Psoas muscle (tissue), 8 donors: ENCODE measurements around the gene ACOXL. TPM values are rescaled to one million over a fixed set of nuclear protein-coding genes. Genes with fewer than 3 reads are reported as not detected.

ENCODE experiments used
- ATAC-seq, 4 donors: fragments of 200-7000 bp; cut with Tn5 transposase; one replicate each; pipeline ENCODE4 v1.9.1; 2020; ENCODE audit warnings: moderate library complexity in 3 of 4, mild to moderate bottlenecking in 2 of 4
- DNase-seq, 2 donors: peaks; one replicate each; pipeline ENCODE4 v3.0.0-alpha.2; 2020
- H3K27ac ChIP-seq: fragments of 200-600 bp; one replicate; pipeline ENCODE4 v1.8.0; 2022
- H3K27me3 ChIP-seq, 3 donors: fragments of 200-600 bp in 1 of 3; one replicate each; pipeline versions ENCODE4 v1.6.1 to v1.8.0; 2013 to 2022; ENCODE audit warnings: low read length in 2 of 3, mild to moderate bottlenecking in 2 of 3, moderate library complexity in 1 of 3; ENCODE audit not compliant: insufficient read depth in 3 of 3
- H3K36me3 ChIP-seq, 2 donors: fragments of 200-600 bp in 1 of 2; one replicate each; pipeline versions ENCODE4 v1.6.1 to v1.8.0; 2013 to 2022; ENCODE audit warnings: low read depth in 1 of 2, mild to moderate bottlenecking in 1 of 2, moderate library complexity in 1 of 2; ENCODE audit not compliant: insufficient read depth in 1 of 2
- H3K4me1 ChIP-seq: fragments of 200-600 bp; one replicate; pipeline ENCODE4 v1.8.0; 2022
- H3K4me3 ChIP-seq: fragments of 200-600 bp; one replicate; pipeline ENCODE4 v1.8.0; 2022; ENCODE audit warnings: mild to moderate bottlenecking
- H3K9me3 ChIP-seq: fragments of 200-600 bp; one replicate; pipeline ENCODE4 v1.8.0; 2022
- WGBS, 3 donors: extraction: QIAGEN DNeasy Blood & Tissue Kit; methylation state at CpG; one replicate each; pipeline versions ENCODE4 v1.1.6 to v1.1.7; 2013; 5-methylcytosine and 5-hydroxymethylcytosine counted together
- intact Hi-C, 2 donors: fragments of 100-400 bp; cut with DNase I; formaldehyde crosslinking; loops; one replicate each; pipeline versions ENCODE4 v1.11.0 to v1.14.2; 2022
- polyA plus RNA-seq, 3 donors: library from polyadenylated mRNA; stranded (reverse); fragments of 200-250 nt; gene quantifications; one replicate each; pipeline ENCODE4 v1.2.3, GENCODE V29; 2013
- total RNA-seq, 4 donors: library from RNA; stranded (reverse); fragmentation: NEBNext Ultra II Directional in 2 of 4; extraction: Animal tissue kit (Norgen Biotek cat#: 25700) in 2 of 4; gene quantifications; one replicate each; pipeline versions ENCODE4 v1.2.1 to v1.2.4, GENCODE V29; 2021 to 2023
- TF ChIP-seq, protein P1 (sequence below): fragments of 200-600 bp; IDR thresholded peaks from one replicate; pipeline ENCODE4 v1.8.0; 2022; ENCODE audit warnings: antibody characterized with exemption
- donor health status: healthy with polysubstance abuse.
- donor health status: DM: no; HTN: no; CAD: no; lungs with moderate emphysema.
- donor health status: Bipolar disorder and iron deficiency.
- donor health status: healthy.
- donor health status: DM: yes; HTN: yes; CAD: no.
- donor health status: DM: no; HTN: no; CAD: no.
- donor health status: DM: no; HTN: no; CAD: no.
- donor health status: DM: yes; HTN: yes; CAD: no.

Gene ACOXL
- total and polyA plus RNA-seq, 7 donors: 0.01 TPM; not detected in 6

DNA sequence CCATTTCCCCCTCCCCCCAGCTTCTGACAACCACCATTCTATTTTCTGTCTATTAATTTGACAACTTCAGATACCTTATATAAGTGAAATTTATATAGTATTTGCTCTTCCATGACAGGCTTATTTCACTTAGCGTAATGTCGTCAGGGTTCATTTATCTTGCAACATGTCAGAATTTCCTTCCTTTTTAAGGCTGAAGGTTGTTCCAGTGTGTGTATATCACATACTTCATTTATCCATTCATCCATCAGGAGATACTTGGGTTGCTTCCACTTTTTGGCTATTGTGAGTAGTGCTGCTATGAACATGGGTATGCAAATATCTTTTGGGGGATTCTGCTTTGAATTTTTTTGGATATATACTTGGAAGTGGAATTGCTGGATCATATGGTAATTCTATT lies 395.7 kb downstream of the ACOXL start:
- DNase-seq (no peak), ATAC-seq (no peak)
- TF ChIP-seq, protein P1, sequence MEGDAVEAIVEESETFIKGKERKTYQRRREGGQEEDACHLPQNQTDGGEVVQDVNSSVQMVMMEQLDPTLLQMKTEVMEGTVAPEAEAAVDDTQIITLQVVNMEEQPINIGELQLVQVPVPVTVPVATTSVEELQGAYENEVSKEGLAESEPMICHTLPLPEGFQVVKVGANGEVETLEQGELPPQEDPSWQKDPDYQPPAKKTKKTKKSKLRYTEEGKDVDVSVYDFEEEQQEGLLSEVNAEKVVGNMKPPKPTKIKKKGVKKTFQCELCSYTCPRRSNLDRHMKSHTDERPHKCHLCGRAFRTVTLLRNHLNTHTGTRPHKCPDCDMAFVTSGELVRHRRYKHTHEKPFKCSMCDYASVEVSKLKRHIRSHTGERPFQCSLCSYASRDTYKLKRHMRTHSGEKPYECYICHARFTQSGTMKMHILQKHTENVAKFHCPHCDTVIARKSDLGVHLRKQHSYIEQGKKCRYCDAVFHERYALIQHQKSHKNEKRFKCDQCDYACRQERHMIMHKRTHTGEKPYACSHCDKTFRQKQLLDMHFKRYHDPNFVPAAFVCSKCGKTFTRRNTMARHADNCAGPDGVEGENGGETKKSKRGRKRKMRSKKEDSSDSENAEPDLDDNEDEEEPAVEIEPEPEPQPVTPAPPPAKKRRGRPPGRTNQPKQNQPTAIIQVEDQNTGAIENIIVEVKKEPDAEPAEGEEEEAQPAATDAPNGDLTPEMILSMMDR: no peak
- Histone ChIP-seq H3K4me3 (no peak overlapping the region), H3K27me3 (no peaks in the 10 kb centered on the region), H3K9me3 (no peaks in the 10 kb centered on the region), H3K27ac (no peak overlapping the region), H3K36me3 (peaks cover 0 to 48% of the 10 kb centered on the region in 2 donors), H3K4me1 (peaks cover 7% of the 10 kb centered on the region)
- 89 to 100% (median 91%) methylated on average over 2 of the region's 2 CpGs for WGBS, 3 donors
- intact Hi-C loops: loop anchor here in 1 of 2 donors (10.0 kb wide), 1 partner anchor 313 kb away; no protein-coding TSS in a partner anchor

DNA sequence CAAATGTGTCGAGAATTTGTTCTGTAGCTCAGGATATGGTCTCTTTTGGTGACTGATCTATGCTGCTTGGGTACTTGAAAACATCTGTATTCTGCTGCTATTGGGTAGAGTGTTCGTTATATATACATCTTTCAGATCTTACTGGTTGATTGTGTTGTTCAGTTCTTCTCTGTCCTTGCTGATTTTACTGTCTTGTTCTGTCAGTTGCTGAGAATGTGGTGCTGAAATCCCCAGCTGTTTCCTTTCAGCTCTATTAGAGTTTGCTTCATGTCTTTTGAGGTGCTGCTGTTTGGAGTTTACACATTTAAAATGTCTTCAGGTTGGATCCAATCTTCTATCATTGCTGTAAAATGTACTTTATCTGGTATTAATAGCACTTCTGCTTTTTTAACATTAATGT lies 401.2 kb downstream of the ACOXL start:
- Histone ChIP-seq H3K4me1 (peaks cover 17% of the 10 kb centered on the region), H3K36me3 (peaks cover 0 to 9% of the 10 kb centered on the region in 2 donors), H3K4me3 (no peak overlapping the region), H3K27ac (no peak overlapping the region), H3K27me3 (no peaks in the 10 kb centered on the region), H3K9me3 (no peaks in the 10 kb centered on the region)
- 77 to 84% (median 81%) methylated on average over 2 of the region's 2 CpGs for WGBS, 3 donors
- intact Hi-C loops: no loop called here
- DNase-seq (no peak), ATAC-seq (no peak)
- TF ChIP-seq, protein P1: no peak

DNA sequence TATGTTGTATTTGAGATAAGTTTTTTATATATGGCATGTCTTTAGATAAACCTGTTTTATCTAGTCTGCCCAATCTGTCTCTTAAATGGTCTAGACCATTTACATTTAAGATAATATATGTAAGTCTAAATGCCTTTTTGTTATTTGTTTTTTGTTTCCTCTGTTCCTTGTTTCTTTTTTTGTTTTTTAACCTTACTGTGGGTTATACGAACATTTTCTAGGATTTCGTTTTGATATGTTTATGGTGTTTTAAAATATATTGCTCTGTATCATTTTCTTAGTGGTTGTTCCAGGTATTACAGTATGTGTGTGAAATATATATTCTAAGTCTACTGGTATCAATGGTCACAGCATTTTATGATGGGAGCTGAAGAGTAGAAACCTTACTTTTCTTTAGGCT lies 401.7 kb downstream of the ACOXL start:
- no peak for ATAC-seq
- intact Hi-C loops: no loop called here
- Histone ChIP-seq H3K27me3 (no peaks in the 10 kb centered on the region), H3K36me3 (peaks cover 0 to 4% of the 10 kb centered on the region in 2 donors), H3K4me1 (peaks cover 19% of the 10 kb centered on the region), H3K9me3 (no peaks in the 10 kb centered on the region), H3K27ac (no peak overlapping the region), H3K4me3 (no peak overlapping the region)
- DNase-seq: no peak
- TF ChIP-seq, protein P1: peak; percentile 20
- WGBS, 3 donors: 95 to 99% (median 99%) methylated on average over 2 of the region's 2 CpGs

DNA sequence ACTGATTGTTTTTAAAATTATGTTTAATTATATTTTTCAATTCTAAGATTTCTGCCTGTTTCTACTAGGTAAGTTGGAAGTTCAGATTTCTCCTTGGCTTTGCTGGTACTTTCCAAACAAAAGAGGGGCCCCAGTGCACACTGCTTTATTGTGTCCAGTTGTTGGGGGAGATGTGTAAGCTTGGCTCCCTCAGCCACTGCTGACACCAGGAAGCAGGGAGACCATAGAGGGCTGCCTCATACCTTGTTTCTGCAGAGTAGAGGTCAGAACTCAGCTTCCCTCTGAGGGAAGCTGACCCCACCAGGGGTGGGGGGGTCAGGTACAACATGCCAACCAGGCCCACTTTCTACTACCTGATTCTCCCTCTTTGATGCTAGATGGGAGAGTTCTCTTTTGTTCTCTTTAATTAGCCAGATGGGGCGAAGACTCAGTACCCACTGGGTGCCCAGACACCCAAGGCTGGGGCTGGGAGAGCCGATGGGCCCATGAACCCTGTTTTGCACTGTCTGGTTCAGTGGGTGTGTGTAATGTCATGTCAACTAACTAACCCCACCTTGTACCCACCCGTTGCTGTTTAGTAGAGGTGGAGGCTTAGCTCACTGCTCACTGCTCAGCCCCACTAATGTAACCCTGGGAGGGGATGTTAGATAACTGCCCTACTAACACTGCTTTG lies 403.0 kb downstream of the ACOXL start:
- Histone ChIP-seq H3K4me1 (peaks cover 32% of the 10 kb centered on the region), H3K4me3 (no peak overlapping the region), H3K27ac (peak overlapping the region; percentile 51), H3K27me3 (no peaks in the 10 kb centered on the region), H3K36me3 (no peaks in the 10 kb centered on the region), H3K9me3 (no peaks in the 10 kb centered on the region)
- intact Hi-C loops: no loop called here
- TF ChIP-seq, protein P1: no peak
- WGBS, 3 donors: 79 to 88% (median 81%) methylated on average over 3 of the region's 3 CpGs
- ATAC-seq: no peak
- no peak for DNase-seq

DNA sequence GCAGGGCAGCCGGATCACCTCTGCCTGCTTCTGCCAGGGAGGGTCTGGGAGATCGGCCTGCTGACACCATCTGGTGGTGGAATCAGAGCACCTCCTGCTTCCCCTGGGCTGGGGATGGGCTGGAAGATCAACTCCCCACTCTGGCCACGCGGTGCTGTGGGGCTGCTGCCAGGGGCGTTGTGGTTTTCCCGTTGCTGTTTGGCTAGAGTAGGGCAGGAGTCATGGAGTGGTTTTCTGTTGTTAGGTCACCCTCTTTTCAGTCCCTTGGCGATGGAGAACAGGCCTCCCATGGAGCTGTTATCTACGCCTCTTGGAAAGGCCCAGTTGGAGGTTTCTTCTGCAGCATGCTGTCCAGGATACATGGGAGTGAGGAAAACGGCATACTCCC lies 403.5 kb downstream of the ACOXL start:
- no peaks in the 10 kb centered on the region for H3K27me3 ChIP-seq
- DNase-seq: peak; percentile 84 to 85
- no peak overlapping the region for H3K4me3 ChIP-seq
- H3K27ac ChIP-seq: peak overlapping the region; percentile 48
- 25 to 49% (median 27%) methylated on average over 9 of the region's 9 CpGs for WGBS, 3 donors
- no peaks in the 10 kb centered on the region for H3K36me3 ChIP-seq
- intact Hi-C loops: no loop called here
- H3K4me1 ChIP-seq: peaks cover 38% of the 10 kb centered on the region
- H3K9me3 ChIP-seq: no peaks in the 10 kb centered on the region
- TF ChIP-seq, protein P1: peak; percentile 56
- ATAC-seq: peak; percentile 87 to 88 (median 87)
